Panc1 (cell line): ENCODE measurements around the gene KIAA1755.

Experiments used
- POLR2AphosphoS5 ChIP-seq: IDR thresholded peaks from 2 replicates; pipeline ENCODE4 v1.6.1; 2012; ENCODE audit warnings: mild to moderate bottlenecking, low read depth, low read length, moderate library complexity
- TCF7L2 ChIP-seq: IDR thresholded peaks from 2 replicates; pipeline ENCODE4 v1.6.1; 2011; ENCODE audit warnings: mild to moderate bottlenecking, low read depth, low read length, inconsistent platforms
- TF ChIP-seq, protein P1 (sequence below): fragments of 450-650 bp; IDR thresholded peaks from 2 replicates; pipeline ENCODE4 v1.5.1; 2017; ENCODE audit warnings: mild to moderate bottlenecking
- TF ChIP-seq, protein P2 (sequence below), 2 experiments: IDR thresholded peaks; 2 replicates each; pipeline ENCODE4 v1.6.1; 2011 to 2012; ENCODE audit warnings: low read depth in 2 of 2, control low read depth in 1 of 2, low read length in 1 of 2, mild to moderate bottlenecking in 1 of 2, moderate library complexity in 1 of 2; ENCODE audit not compliant: insufficient read depth in 1 of 2

DNA sequence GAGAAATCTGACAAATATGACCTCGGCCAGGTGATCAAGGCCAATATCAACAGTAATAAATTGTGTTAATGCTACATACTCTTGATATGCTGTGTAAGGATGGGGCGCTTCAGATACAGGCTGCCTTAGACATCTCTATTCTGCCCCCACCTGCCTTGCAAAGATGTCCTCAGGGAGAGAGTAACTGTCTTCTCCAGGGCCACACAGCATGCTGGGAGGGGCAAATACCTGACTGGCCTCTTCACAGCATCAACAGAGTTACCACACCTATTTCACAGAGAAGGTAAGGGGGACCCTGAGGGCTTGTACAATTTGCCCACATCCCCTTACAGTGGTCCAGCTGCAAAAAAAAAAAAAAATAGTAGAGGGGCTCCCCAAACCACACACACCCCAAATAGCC is 17.2 kb upstream of the KIAA1755 start:
- TF ChIP-seq, protein P1, sequence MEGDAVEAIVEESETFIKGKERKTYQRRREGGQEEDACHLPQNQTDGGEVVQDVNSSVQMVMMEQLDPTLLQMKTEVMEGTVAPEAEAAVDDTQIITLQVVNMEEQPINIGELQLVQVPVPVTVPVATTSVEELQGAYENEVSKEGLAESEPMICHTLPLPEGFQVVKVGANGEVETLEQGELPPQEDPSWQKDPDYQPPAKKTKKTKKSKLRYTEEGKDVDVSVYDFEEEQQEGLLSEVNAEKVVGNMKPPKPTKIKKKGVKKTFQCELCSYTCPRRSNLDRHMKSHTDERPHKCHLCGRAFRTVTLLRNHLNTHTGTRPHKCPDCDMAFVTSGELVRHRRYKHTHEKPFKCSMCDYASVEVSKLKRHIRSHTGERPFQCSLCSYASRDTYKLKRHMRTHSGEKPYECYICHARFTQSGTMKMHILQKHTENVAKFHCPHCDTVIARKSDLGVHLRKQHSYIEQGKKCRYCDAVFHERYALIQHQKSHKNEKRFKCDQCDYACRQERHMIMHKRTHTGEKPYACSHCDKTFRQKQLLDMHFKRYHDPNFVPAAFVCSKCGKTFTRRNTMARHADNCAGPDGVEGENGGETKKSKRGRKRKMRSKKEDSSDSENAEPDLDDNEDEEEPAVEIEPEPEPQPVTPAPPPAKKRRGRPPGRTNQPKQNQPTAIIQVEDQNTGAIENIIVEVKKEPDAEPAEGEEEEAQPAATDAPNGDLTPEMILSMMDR: no peak
- TF ChIP-seq POLR2AphosphoS5 (no peak), TCF7L2 (no peak)
- TF ChIP-seq, protein P2, sequence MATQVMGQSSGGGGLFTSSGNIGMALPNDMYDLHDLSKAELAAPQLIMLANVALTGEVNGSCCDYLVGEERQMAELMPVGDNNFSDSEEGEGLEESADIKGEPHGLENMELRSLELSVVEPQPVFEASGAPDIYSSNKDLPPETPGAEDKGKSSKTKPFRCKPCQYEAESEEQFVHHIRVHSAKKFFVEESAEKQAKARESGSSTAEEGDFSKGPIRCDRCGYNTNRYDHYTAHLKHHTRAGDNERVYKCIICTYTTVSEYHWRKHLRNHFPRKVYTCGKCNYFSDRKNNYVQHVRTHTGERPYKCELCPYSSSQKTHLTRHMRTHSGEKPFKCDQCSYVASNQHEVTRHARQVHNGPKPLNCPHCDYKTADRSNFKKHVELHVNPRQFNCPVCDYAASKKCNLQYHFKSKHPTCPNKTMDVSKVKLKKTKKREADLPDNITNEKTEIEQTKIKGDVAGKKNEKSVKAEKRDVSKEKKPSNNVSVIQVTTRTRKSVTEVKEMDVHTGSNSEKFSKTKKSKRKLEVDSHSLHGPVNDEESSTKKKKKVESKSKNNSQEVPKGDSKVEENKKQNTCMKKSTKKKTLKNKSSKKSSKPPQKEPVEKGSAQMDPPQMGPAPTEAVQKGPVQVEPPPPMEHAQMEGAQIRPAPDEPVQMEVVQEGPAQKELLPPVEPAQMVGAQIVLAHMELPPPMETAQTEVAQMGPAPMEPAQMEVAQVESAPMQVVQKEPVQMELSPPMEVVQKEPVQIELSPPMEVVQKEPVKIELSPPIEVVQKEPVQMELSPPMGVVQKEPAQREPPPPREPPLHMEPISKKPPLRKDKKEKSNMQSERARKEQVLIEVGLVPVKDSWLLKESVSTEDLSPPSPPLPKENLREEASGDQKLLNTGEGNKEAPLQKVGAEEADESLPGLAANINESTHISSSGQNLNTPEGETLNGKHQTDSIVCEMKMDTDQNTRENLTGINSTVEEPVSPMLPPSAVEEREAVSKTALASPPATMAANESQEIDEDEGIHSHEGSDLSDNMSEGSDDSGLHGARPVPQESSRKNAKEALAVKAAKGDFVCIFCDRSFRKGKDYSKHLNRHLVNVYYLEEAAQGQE (IDR thresholded peaks at IDR 0.05; ENCODE audit: insufficient read depth in 1 of 2, low read depth in 2 of 2, low read length in 1 of 2): no peak
